RPMI8226 (cell line): ENCODE measurements around the gene RXYLT1.
"Not testable (repeated sequence)": the region's sequence is repeated elsewhere in the genome, so short reads cannot be mapped to it uniquely, and the experiment has no call there.

ENCODE experiments used
- DNase-seq: peaks from one replicate; pipeline ENCODE4 v3.0.0-alpha.2; 2015

Gene RXYLT1

DNA sequence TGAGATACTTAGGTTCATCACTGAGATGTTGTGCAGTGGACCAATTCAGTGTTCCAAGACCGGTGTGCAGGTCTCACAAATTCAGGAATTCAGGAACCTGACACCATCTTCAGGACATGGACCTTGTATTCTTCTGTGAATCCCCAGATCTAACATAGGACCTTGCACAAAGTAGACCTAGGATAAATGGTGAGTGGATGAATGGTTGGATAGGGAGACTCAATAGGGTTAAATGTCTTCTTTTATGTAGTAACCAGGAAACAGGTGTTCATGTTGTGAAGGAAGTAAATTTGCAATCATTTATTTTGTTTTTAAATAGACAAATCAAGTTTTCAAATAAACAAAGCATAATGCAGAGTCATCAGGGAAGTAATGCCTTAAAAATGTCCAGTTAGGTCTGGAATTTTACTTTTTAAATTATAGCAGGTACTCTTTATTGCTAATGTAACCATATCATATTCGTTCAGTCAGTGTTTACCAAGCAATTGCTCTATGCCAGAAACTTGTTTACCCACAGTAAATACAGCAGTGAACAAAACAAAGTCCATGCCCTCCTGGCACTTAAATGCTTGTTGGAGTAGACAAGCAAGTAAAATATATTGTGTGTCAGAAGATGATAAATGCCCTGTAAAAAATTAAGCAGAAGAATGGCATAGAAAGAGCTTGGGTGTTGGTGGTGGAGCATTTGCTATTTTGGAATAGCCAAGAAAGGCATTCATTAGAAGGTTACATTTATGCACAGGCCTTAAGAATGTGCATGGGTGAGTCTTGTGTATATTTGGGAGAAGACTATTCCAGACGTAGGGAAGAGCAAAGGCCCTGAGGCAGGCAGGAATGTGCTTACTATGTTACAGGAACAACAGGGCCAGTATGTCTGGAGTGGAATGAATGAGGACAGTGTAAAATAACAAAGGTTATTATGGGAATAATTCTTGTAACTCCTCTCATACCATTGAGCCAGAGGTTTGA, 26.3 kb downstream of the RXYLT1 start:
- DNase-seq: no peak

GRCh38 chr12:63808631-63809030, 28.9 kb downstream of the RXYLT1 start:
- no peak for DNase-seq

DNA sequence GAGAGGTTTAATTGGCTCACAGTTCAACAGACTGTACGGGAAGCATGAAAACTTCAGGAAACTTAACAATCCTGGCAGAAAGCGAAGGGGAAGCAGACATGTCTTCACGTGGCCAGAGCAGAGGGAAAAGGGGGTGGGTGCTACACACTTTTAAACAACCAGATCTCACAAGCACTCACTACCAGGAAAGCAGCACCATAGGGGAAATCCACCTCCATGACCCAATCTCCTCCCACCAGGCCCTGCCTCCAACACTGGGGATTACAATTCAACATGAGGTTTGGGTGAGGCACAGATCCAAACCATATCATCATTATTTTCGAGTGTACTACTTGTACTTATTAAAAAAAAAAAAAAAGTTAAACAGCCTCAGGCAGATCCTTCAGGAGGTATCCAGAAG, 29.9 kb downstream of the RXYLT1 start:
- DNase-seq: no peak

DNA sequence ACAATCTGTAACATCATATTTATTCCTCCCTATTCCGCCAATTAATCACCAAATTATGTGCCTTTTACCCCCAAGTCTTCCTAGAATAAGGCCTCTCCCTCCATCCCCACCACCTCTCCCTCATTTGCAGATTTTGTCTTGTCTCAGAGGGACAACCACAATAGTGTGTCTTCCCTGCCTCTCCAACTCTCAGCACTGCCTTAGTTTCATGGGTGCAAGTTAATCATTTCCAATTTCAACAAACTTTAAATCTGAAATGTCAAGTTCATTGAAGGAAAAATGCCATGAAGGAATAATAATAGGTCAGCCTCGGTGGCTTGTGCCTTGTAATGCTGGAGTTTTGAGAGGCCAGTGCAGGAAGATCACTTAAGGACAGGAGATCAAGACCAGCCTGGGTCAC, 31.6 kb downstream of the RXYLT1 start:
- DNase-seq: no peak

DNA sequence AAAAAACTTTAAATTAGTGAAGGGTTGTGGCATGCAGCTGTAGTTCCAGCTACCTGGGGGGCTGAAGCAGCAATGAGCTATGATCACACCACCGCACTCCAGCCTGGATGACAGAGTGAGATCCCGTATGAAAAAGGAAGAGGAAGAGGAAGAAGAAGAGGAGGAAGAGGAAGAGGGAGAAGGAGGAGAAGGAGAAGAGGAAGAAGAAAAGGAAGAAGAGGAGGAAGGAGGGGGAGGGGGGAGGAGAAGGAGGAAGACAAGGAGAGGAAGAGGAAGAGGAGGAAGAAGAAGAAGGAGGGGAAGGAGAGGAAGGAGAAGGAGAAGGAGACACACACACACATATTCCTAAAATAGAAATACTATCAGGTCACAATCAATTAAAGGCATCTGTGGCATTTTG, 32.0 kb downstream of the RXYLT1 start:
- DNase-seq: no peak

- DNase-seq: no peak
Observed at GRCh38 chr12:63814146-63814772, 34.5 kb downstream of the RXYLT1 start.

- no peak for DNase-seq
Observed at GRCh38 chr12:63815482-63815852, 35.8 kb downstream of the RXYLT1 start.

- DNase-seq: no peak
Observed at GRCh38 chr12:63816031-63816430, 36.3 kb downstream of the RXYLT1 start.

DNA sequence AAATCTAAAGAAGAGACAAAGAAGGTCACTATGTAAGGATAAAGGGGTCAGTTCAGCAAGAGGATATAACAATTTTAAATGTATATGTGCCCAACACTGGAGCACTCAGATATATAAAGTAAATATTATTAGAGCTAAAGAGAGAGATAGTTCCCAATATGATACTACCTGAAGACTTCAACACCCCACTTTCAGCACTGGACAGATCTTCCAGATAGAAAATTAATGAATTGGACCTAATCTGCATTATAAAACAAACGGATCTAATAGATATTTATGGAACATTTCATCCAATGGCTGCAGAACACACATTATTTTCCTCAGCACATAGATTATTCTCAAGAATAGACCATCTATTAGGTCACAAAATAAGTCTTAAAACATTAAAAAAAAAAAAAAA, 40.7 kb downstream of the RXYLT1 start:
- DNase-seq: no peak

GRCh38 chr12:63821781-63822251, 42.1 kb downstream of the RXYLT1 start:
- DNase-seq: no peak

GRCh38 chr12:63822352-63822751, 42.6 kb downstream of the RXYLT1 start:
- no peak for DNase-seq

- no peak for DNase-seq
Observed at GRCh38 chr12:63823040-63823439, 43.3 kb downstream of the RXYLT1 start.

DNA sequence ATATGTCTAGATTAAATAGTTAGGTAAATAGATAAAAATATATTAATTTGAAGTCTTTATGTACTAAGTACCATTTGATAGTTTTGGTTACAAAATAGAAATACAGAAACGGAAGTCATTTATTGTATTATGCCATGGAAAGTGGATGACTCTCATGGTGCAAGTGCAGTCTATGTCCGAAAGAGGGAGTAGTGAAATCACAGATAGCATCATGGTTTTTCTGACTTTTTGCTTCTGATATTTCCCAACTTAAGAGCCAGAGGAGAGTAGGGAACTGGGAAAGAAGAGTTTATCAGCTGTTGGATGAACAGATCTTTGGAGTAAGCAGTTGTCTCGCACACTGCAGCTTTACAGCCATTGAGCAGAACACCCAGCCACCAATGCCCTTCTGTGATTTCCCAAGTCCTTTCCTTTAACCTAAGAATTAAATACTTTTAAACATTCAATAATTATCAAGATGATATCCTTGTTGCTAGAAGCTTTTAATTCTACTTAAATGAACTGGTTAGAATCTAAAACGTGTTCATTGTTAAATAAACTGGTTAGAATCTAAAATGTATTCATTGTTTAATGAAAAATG, 46.4 kb downstream of the RXYLT1 start:
- DNase-seq: peak; percentile 38

DNA sequence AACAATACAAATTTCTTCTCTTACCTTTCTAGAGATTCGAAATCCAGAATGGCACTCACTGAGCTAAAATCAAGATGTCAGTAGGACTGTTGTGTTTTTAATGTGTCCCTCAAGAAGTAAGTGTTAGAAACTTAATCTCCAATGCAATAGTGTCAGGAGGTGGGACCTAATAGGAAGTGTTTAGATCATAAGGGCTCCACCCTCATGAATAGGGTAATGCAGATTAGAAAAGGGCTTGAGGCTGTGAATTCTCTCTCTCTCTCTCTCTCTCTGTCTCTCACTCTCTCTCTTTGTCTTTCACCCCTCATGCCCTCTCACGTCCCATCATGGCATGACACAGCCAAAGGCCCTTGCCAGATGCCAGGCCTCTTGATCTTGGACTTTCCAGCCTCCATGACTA, 49.2 kb downstream of the RXYLT1 start:
- no peak for DNase-seq

- no peak for DNase-seq
Observed at GRCh38 chr12:63836046-63836445, 56.3 kb downstream of the RXYLT1 start.

GRCh38 chr12:63836936-63837335, 57.2 kb downstream of the RXYLT1 start:
- DNase-seq: no peak

GRCh38 chr12:63838411-63838810, 58.7 kb downstream of the RXYLT1 start:
- DNase-seq: no peak

DNA sequence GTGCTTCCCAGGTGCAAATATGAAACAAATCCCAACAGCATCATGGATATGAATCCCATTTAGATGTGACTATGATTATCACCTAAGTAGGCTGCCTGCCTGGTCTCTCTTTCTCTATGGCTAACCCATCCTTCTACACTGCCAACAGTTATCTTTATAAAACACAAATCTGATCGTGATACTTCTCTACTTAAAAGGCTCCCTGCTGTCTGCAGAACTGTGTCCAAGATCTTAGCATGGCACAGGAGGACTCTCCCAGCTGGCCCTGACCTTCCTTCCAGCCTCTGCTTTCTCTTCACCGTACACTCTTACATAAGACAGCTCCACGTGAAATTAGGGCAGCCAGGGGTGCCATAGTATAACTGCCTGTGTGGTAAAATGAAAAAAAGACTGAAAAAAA, 61.3 kb downstream of the RXYLT1 start:
- DNase-seq: no peak

GRCh38 chr12:63841571-63841970, 61.9 kb downstream of the RXYLT1 start:
- DNase-seq: no peak

GRCh38 chr12:63842750-63843149, 63.0 kb downstream of the RXYLT1 start:
- DNase-seq: not testable (repeated sequence)

DNA sequence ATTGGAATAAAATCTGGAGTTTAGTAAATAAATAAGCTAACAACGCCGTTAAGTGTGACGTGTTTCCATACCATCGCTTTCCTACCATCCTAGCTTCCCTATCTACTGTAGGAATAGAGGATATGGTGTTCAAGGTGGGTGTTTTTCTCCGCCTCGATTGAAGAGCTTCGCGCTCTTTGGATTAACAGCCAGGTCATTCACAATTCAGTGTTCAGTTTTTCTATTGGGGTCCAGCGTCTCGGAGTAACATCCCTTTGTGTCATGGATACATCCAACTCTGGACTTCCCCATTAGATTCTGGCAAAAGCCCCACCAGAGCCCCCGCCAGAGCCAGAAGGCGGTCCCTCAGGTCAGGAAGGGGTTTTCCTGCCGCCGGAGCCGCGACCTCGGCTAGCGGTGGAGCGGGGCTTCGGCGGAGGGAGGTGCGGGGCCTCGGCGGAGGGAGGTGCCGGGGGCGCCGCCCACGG, 63.6 kb downstream of the RXYLT1 start:
- DNase-seq: no peak

- DNase-seq: peak; percentile 88
Observed at GRCh38 chr12:63843721-63844390, 64.1 kb downstream of the RXYLT1 start.
